Activated CD4-positive, alpha-beta T cell treated with anti-CD3 and anti-CD28 coated beads for 4 hours (primary cell): ENCODE measurements around the gene GPR151.

Experiments
- DNase-seq, 2 donors: peaks; one replicate each; pipeline ENCODE4 v3.0.0-alpha.2; 2020

Gene GPR151

GRCh38 chr5:146519554-146519953 is 3.6 kb upstream of the GPR151 start:
- no peak for DNase-seq

GRCh38 chr5:146515473-146516150 is 378 bp downstream of the GPR151 start:
- no peak for DNase-seq

DNA sequence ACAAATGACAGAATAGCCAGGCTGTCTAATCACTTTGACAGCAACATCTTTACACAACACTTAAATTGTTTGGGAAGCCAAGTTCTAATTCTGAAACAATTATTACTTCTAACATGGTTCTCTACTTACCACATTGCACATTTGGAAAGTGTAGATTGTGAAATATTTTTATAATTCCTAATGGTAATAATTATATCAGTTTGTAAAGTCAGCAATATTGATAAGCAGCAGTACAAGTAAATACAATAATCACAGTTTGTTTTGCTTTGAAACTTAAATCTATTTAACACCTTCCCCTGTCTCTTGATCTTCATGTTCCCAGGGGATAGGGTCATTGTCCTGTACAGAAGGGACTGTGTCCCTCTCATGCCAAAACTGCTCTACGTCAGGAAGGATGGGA is 1.4 kb downstream of the GPR151 start:
- no peak for DNase-seq

GRCh38 chr5:146513462-146513861 is 2.5 kb downstream of the GPR151 start:
- DNase-seq: no peak

- DNase-seq: no peak
These were observed 5.3 kb downstream of the GPR151 start for GRCh38 chr5:146510559-146511125.

- no peak for DNase-seq
These were observed 8.6 kb downstream of the GPR151 start for GRCh38 chr5:146507428-146507827.

DNA sequence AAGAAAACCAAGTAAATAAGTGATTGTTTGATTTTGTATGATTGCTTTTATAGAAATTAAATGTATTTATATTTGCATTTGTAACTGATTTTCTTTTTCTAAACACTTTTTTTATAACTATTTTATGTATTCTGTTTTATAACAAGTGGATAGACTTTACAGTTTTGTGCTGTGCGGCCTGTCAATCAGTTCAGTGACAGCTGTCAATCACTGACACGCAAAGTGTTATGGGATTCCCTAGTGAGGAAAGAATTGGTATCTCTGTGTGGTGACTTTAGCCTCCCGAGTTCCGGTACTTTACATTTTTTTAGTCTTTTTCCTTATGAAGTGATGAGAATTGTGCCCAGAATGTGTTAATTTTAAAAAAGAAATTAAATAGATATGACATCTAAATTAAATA is 16.3 kb downstream of the GPR151 start:
- no peak for DNase-seq

DNA sequence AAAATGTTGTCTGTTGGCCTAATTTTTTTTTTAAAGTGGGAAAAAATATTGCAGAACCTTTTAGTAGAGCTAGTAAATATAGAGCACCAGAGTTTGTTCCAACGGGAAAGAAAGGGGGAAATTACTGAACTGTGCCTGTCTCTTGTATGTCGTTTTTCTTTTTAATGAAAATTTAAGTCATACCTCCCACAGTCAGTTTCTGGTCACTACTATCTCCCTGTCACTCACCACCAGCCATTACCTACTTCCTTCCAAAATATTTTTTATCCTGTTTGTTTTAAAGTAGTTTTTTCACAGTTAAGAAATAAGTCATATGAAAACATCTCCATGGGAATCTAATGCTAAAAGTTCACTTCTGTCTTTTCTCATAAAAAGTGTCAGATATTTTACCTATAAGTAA is 21.3 kb downstream of the GPR151 start:
- no peak for DNase-seq

GRCh38 chr5:146490089-146490843 is 25.7 kb downstream of the GPR151 start:
- DNase-seq: no peak

DNA sequence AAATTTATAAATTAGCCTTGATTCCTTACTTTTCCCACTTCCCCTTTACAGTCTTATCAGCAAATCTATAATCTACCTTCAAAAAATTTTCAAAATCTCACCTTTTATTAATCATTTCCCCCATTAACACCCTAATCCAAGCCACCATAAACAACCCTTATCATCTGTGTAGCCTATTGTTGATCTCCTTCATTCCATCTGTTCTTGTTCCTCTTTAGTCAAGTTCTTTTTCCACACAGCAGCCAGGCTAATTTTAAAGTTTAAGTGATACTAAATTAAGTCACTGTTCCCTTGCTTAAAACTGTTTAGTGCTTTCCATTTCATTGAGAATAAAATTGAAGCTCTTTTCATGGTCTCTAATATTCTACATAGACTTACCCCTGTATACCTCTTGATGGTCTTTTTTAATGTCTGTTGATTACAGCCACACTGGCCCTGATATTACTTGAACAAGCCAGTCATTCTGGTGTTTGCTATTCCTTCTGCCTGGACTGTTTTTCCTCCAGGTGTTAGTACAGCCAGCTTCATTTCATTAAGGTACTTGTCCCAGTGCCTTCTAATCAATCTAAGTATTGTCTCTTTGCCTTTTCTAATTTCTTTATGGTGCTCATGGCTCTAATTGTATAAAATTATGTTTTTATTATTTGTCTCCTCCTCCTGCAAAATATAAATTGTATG is 31.1 kb downstream of the GPR151 start:
- DNase-seq: no peak

GRCh38 chr5:146482775-146483174 is 33.2 kb downstream of the GPR151 start:
- no peak for DNase-seq

- no peak for DNase-seq
These were observed 40.1 kb downstream of the GPR151 start for GRCh38 chr5:146475906-146476305.

DNA sequence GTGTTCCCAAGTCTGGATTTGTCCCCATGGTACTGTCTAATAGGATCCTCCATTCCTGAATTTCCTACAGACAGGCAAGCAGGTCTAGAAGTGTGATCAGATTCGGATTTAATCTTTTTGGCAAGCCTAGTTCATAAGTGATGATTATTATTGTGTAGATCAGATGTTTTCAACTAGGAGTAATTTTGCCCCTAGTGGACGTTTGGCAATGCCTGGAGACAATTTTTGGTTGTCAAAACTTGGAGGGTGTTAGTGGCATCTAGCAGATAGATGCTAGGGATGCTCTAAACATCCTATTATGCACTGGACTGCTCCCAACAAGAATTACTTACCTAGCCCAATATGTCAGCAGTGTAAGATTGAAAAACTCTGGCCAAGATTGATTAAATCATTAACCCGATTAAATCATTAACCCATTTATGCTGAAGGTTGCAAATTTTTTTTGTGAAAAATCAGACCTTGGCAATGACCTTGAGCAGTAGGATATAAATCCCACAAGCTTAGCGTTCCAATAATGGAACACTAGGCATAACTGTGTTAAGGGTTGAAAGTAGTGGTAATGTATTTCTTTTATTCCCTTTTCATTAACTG is 40.7 kb downstream of the GPR151 start:
- DNase-seq: no peak

DNA sequence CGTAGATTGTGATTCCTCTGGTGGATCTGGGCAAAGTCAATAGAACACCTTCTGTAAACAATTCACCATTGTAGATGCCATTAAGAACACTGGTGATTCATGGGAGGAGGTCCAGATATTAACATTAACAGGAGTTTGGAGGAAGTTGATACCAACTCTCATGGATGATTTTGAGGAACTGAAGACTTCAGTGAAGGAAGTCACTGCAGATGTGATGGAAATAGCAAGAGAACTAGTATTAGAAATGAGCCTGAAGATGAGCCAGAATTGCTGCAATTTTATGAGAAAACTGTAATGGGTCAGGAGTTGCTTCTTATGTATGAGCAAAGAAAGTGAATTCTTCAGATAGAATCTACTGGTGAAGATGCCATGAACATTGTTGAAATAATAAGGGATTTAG is 41.9 kb downstream of the GPR151 start:
- no peak for DNase-seq

- no peak for DNase-seq
These were observed 48.2 kb downstream of the GPR151 start for GRCh38 chr5:146467760-146468159.

DNA sequence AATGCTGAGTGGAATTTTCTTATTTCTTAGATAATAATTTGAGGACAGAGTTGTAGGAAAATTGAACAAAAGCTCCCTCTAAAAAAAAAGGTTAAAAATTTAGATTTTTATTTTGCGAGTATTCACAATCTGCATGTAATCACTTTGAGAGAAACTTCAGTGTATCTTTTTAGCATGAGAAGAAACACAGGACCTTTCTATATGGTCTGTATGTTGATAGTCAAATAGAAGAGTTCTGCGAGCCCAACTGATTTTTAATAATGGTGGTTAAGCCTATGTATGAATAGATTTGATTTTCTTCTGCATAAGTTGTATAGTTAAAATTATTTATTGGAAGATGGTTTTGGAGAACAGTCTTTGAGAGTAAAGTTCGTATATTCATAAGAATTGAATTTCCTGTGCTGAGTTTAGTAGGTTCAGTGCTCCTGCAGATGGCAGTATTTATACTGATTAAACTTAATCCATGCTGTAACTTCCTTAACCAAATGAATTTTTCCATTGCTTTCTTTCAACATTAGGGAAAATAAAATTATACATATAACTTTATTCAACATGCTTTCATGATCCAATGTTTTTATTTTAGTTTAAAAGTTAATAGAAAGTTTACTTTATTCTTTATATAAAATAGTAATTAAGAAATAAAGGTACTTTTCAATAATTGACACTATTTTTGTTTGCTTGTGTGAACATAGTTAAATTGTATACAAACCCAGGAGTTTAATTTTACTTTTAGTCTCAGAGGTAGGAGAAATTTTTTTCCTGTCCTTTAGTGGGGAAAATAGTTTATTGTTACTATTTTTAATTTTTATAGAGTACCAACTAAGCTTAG is 49.3 kb downstream of the GPR151 start:
- DNase-seq: no peak

DNA sequence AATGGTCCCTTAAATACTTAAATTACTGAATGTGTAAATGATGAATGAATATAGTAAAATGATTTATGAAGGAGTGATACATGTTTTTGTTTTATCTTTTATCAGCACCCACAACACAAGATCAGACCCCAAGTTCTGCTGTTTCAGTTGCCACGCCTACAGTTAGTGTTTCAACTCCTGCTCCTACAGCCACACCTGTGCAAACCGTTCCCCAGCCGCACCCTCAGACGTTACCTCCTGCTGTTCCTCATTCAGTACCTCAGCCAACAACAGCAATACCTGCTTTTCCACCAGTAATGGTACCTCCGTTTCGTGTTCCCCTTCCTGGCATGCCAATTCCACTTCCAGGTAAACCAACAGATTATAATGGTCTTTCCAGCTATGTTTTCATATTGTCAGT is 52.5 kb downstream of the GPR151 start:
- no peak for DNase-seq
